PFSK-1 (cell line): Measurements from ENCODE around the gene TBC1D30.

Experiments
- FOXP2 ChIP-seq: optimal IDR thresholded peaks from 2 replicates; pipeline ENCODE3; 2011; ENCODE audit warnings: borderline replicate concordance, control low read depth, inconsistent platforms; ENCODE audit not compliant: insufficient read depth; ENCODE audit errors: extremely low read length, extremely low read depth
- POLR2AphosphoS5 ChIP-seq: IDR thresholded peaks from 2 replicates; pipeline ENCODE4 v1.6.1; 2012; ENCODE audit warnings: low read depth, mild to moderate bottlenecking, control low read depth, low read length, moderate library complexity
- REST ChIP-seq, 2 experiments: IDR thresholded peaks; 2 replicates each; pipeline versions ENCODE4 v1.6.1 to v1.8.0; 2011 to 2012; ENCODE audit warnings: low read depth in 2 of 2, low read length in 2 of 2, control low read depth in 1 of 2, inconsistent platforms in 1 of 2, mild to moderate bottlenecking in 1 of 2, moderate library complexity in 1 of 2; ENCODE audit not compliant: insufficient read depth in 1 of 2
- SIN3A ChIP-seq: IDR thresholded peaks from 2 replicates; pipeline ENCODE4 v1.6.1; 2012; ENCODE audit warnings: mild to moderate bottlenecking, low read length, moderate library complexity, borderline replicate concordance; ENCODE audit not compliant: insufficient read depth
- TAF1 ChIP-seq: IDR thresholded peaks from 2 replicates; pipeline ENCODE4 v1.6.1; 2012; ENCODE audit warnings: low read length, control low read depth, borderline replicate concordance; ENCODE audit not compliant: insufficient read depth

The TBC1D30 gene

DNA sequence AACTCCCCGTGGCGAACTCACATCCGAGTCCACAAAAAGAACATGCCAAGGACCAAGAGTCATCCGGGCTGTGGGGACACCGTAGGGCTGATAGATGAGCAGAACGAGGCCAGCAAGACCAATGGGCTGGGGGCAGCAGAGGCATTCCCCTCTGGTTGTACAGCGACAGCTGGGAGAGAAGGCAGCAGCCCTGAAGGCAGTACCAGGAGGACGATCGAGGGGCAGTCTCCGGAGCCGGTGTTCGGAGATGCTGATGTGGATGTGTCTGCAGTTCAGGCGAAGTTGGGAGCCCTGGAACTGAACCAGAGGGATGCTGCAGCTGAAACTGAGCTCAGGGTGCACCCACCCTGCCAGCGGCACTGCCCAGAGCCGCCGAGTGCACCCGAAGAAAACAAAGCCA is 50.7 kb downstream of the TBC1D30 start:
- TF ChIP-seq REST (IDR thresholded peaks at IDR 0.05; ENCODE audit: insufficient read depth in 1 of 2, low read depth in 2 of 2, low read length in 2 of 2), result no peak

DNA sequence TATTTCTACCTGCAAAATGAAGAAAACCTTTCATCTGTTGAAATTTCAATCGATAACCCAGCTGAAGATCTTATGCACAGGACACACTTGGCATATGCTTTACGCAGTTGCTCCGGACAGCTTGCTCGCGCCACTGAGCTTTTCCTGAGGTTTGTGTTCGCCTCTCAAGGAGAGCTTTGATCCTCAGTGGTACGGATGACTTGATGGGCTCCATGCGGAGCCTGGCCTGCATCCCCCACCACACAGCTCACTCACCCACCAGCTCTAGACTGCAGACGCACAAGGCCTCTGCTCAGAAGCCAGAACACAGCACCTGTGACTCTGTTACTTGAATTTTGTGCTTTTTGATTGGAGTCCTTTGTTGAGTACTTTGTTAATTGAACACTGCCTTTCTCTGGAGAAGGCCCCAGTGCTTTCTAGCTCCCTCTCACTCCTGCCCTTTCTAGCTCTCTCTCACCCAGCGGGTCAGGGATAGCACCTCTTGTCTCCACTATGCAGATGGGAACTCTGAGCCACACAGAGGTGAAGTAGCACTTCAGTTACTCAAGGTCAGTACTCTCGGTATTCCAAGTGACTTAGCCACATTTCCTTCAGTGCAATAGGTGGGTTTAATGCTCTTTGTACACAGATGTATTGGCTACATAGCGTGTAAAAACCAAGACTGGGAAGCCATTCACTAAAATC is 52.1 kb downstream of the TBC1D30 start:
- TF ChIP-seq REST (IDR thresholded peaks at IDR 0.05; ENCODE audit: insufficient read depth in 1 of 2, low read depth in 2 of 2, low read length in 2 of 2) (no peak), POLR2AphosphoS5 (no peak)

GRCh38 chr12:64877363-64878004 is 53.0 kb downstream of the TBC1D30 start:
- TF ChIP-seq SIN3A (no peak), FOXP2 (no peak), POLR2AphosphoS5 (no peak), REST (IDR thresholded peaks at IDR 0.05; ENCODE audit: insufficient read depth in 1 of 2, low read depth in 2 of 2, low read length in 2 of 2) (no peak), TAF1 (no peak)

DNA sequence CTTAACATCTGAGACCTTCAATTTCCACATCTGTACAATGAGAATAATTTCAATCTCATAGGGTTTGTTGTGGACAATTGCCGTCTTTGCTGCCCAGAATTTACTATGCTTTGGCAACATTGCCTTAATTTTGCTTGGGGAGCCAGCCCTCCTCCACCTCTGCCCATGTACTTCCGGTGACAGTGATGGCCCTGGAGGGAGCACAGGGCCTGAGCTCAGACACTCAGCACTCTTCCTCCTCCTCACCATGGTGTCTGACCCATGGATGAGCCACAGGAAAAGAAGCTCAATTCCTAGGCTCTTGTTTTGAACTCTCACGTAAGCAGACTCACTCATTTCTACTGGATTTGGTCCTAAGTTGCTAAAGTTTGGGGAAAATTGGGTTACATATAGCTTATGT is 58.2 kb downstream of the TBC1D30 start:
- TF ChIP-seq TAF1, result no peak
- no peak for TF ChIP-seq POLR2AphosphoS5
- TF ChIP-seq REST (IDR thresholded peaks at IDR 0.05; ENCODE audit: insufficient read depth in 1 of 2, low read depth in 2 of 2, low read length in 2 of 2), result no peak
- no peak for TF ChIP-seq SIN3A
